HepG2 (cell line): ENCODE measurements around the gene MYO7B. TPM values are rescaled to one million over a fixed set of nuclear protein-coding genes. Genes with fewer than 3 reads are reported as not detected.

Source experiments
- ATAC-seq: fragments of 200-7000 bp; cut with Tn5 transposase; 3 replicates; pipeline ENCODE4 v1.9.1; 2020; ENCODE audit warnings: mild to moderate bottlenecking, moderate library complexity
- BruUV-seq: library from RNA; stranded (reverse); fragments of 400-500 nt; replicated peaks from 2 replicates; lab custom pipeline; 2021; lab: Mats Ljungman, UMichigan
- CTCF ChIA-PET: fragments of 300-600 bp; formaldehyde crosslinking; extraction: SDS; loops from one replicate; lab custom pipeline; 2021; ENCODE audit warnings: low total read pairs, inconsistent platforms, low intra/inter-chr PET ratio; lab: Yijun Ruan, JAX
- POLR2A ChIA-PET: fragments of 350-600 bp; sonication (Branson Sonifier 250); formaldehyde crosslinking; loops from one replicate; lab custom pipeline; 2020; ENCODE audit warnings: antibody characterized with exemption, inconsistent platforms; lab: Yijun Ruan, JAX
- DNase-seq: peaks from one replicate; pipeline ENCODE4 v3.0.0-alpha.2; 2015; ENCODE audit warnings: low spot score
- FAIRE-seq: peaks from 3 replicates; lab custom pipeline; 2011; peaks lifted over from hg19 to GRCh38; lab: Jason Lieb, UNC
- H2AFZ ChIP-seq: one replicate; pipeline ENCODE4 v1.6.1; 2011; ENCODE audit warnings: low read length, inconsistent platforms
- H3K27ac ChIP-seq: fragments of 300-600 bp; 3 replicates; pipeline ENCODE4 v1.8.0; 2011; ENCODE audit warnings: mixed run types, mild to moderate bottlenecking, mixed read lengths, low read length, inconsistent platforms; ENCODE audit not compliant: insufficient read depth; ENCODE audit errors: extremely low read length
- H3K27me3 ChIP-seq, 2 experiments: fragments of 200-600 bp in 1 of 2; 2 replicates in 1 of 2; 3 replicates in 1 of 2; pipeline versions ENCODE4 v1.6.0 to v1.8.0; 2011; ENCODE audit warnings: low read length in 2 of 2, mild to moderate bottlenecking in 2 of 2, moderate library complexity in 2 of 2, inconsistent platforms in 1 of 2; ENCODE audit not compliant: insufficient read depth in 2 of 2, control insufficient read depth in 1 of 2
- H3K36me3 ChIP-seq, 2 experiments: fragments of 200-600 bp in 1 of 2; replicated peaks in 1 of 2; 2 replicates in 1 of 2; 3 replicates in 1 of 2; pipeline versions ENCODE4 v1.5.1 to v1.8.0; 2011; ENCODE audit warnings: low read length in 2 of 2, inconsistent platforms in 1 of 2; ENCODE audit not compliant: insufficient read depth in 2 of 2, control insufficient read depth in 1 of 2
- H3K4me1 ChIP-seq: 2 replicates; pipeline ENCODE4 v1.5.1; 2012; ENCODE audit warnings: low read length, inconsistent platforms; ENCODE audit not compliant: insufficient read depth
- H3K4me2 ChIP-seq: 2 replicates; pipeline ENCODE4 v1.6.0; 2011; ENCODE audit warnings: low read depth, low read length, inconsistent platforms
- H3K4me3 ChIP-seq, 3 experiments: fragments of 200-600 bp in 1 of 3; sonication (generic), shearing (Covaris generic) in 1 of 3; replicated peaks in 1 of 3; 2 replicates each; pipeline ENCODE4 v1.5.1; 2011 to 2016; ENCODE audit warnings: low read length in 3 of 3, inconsistent platforms in 2 of 3, low read depth in 2 of 3, mild to moderate bottlenecking in 2 of 3, control low read depth in 1 of 3, mixed read lengths in 1 of 3; ENCODE audit not compliant: insufficient read depth in 1 of 3
- H3K79me2 ChIP-seq: one replicate; pipeline ENCODE4 v1.6.1; 2011; ENCODE audit warnings: low read length, inconsistent platforms; ENCODE audit not compliant: insufficient read depth
- H3K9ac ChIP-seq: 2 replicates; pipeline ENCODE4 v1.6.0; 2011; ENCODE audit warnings: mild to moderate bottlenecking, low read depth, low read length, inconsistent platforms; ENCODE audit not compliant: insufficient read depth
- H3K9me3 ChIP-seq: 2 replicates; pipeline ENCODE4 v1.5.1; 2012; ENCODE audit warnings: mild to moderate bottlenecking, low read length
- H4K20me1 ChIP-seq: 2 replicates; pipeline ENCODE4 v1.6.0; 2011; ENCODE audit warnings: inconsistent platforms, mild to moderate bottlenecking, low read length, moderate library complexity; ENCODE audit not compliant: insufficient read depth
- ERF ChIP-seq: IDR thresholded peaks from 2 replicates; pipeline ENCODE4 v1.6.1; 2018; ENCODE audit warnings: missing biosample characterization, missing genetic modification reagents
- GMEB1 ChIP-seq: sonication (generic); formaldehyde crosslinking; IDR thresholded peaks from 2 replicates; pipeline ENCODE4 v1.5.1; 2020; ENCODE audit warnings: missing genetic modification reagents, mild to moderate bottlenecking, borderline replicate concordance
- HNRNPLL ChIP-seq: fragments of 200-400 bp; formaldehyde crosslinking; IDR thresholded peaks from 2 replicates; pipeline ENCODE4 v1.6.1; 2017; ENCODE audit warnings: mild to moderate bottlenecking, low read depth, low read length; ENCODE audit not compliant: poor library complexity, severe bottlenecking
- MEIS1 ChIP-seq: sonication (generic); formaldehyde crosslinking; IDR thresholded peaks from 2 replicates; pipeline ENCODE4 v1.9.0; 2021; ENCODE audit warnings: mild to moderate bottlenecking, missing genetic modification reagents, moderate library complexity, borderline replicate concordance
- ZFP41 ChIP-seq: sonication (generic); formaldehyde crosslinking; IDR thresholded peaks from 2 replicates; pipeline ENCODE4 v1.4.0; 2020; ENCODE audit warnings: mild to moderate bottlenecking, missing genetic modification reagents, borderline replicate concordance
- ZNF280D ChIP-seq: sonication (generic); formaldehyde crosslinking; IDR thresholded peaks from 2 replicates; pipeline ENCODE4 v1.5.1; 2020; ENCODE audit warnings: mild to moderate bottlenecking, missing genetic modification reagents
- ZNF350 ChIP-seq: sonication (generic); formaldehyde crosslinking; IDR thresholded peaks from 2 replicates; pipeline ENCODE4 v1.4.0; 2020; ENCODE audit warnings: mild to moderate bottlenecking, low read depth, missing genetic modification reagents, borderline replicate concordance
- ZNF775 ChIP-seq: sonication (generic); formaldehyde crosslinking; IDR thresholded peaks from 2 replicates; pipeline ENCODE4 v1.4.0; 2020; ENCODE audit warnings: missing genetic modification reagents, mild to moderate bottlenecking, moderate library complexity, borderline replicate concordance
- WGBS: methylation state at CpG from one replicate; pipeline ENCODE4 v1.1.6; 2017; ENCODE audit warnings: low lambda C conversion rate; 5-methylcytosine and 5-hydroxymethylcytosine counted together
- in situ Hi-C: cut with HindIII; loops from 2 replicates; pipeline ENCODE4 v1.10.0; 2017; ENCODE audit warnings: low pct_unique_long_range_greater_than_20kb; ENCODE audit not compliant: extremely low pct_ligation_motif_present
- intact Hi-C: fragments of 100-400 bp; cut with micrococcal nuclease; formaldehyde crosslinking; loops from one replicate; pipeline ENCODE4 v1.10.0; 2022; ENCODE audit not compliant: unreplicated experiment
- polyA plus RNA-seq, 8 experiments: library from polyadenylated mRNA; depleted of rRNA in 3 of 8; stranded (reverse) in 7 of 8; unstranded in 1 of 8; fragments of >200 nt; fragmentation: Illumina TruSeq in 4 of 8; extraction: Trizol in 4 of 8; gene quantifications; 2 replicates each; pipeline versions ENCODE4 v1.2.1 to v1.2.3, GENCODE V29; 2011 to 2016; ENCODE audit warnings: low read depth in 4 of 8, missing spikeins in 1 of 8, mixed read lengths in 1 of 8; ENCODE audit not compliant: insufficient read depth in 1 of 8
- total RNA-seq, 5 experiments: library from RNA; depleted of rRNA; stranded (reverse); fragments of >200 nt; fragmentation: Illumina TruSeq; extraction: Trizol; gene quantifications; 2 replicates each; pipeline ENCODE4 v1.2.3, GENCODE V29; 2016; ENCODE audit warnings: low read depth in 1 of 5

The MYO7B gene
- total and polyA plus RNA-seq, 2 of the 13 experiments (the other 11 are each of a cell fraction or from before 2014, with no cell fraction given) = not detected

- in situ Hi-C loops = no loop called here
- TF ChIP-seq HNRNPLL = peak; percentile 19
- no peak for TF ChIP-seq ZFP41 (CRISPR knock-in tag)
- intact Hi-C loops = no loop called here
- WGBS = 17% methylated on average over 14 of the region's 25 CpGs
- Histone ChIP-seq H3K4me2 (no peak overlapping the region), H3K4me3 (no peak overlapping the region), H2AFZ (no peak overlapping the region), H3K27ac (no peak overlapping the region), H3K27me3 (peaks cover 30 to 95% of the 10 kb centered on the region in 2 experiments), H3K9me3 (no peaks in the 10 kb centered on the region), H3K9ac (no peak overlapping the region), H3K4me1 (peaks cover 2% of the 10 kb centered on the region; the same call in 1 of the 2 replicates), H3K36me3 (no peaks in the 10 kb centered on the region), H3K79me2 (no peaks in the 10 kb centered on the region), H4K20me1 (no peaks in the 10 kb centered on the region)
- BruUV-seq = no TSS peak
- DNase-seq (no peak), FAIRE-seq (no peak), ATAC-seq (no peak)
- ChIA-PET POLR2A (no interaction called here), CTCF (no interaction called here)
Observed at GRCh38 chr2:127630864-127631540, 95.5 kb downstream of the MYO7B start.

GRCh38 chr2:127631541-127631996 lies 96.1 kb downstream of the MYO7B start:
- DNase-seq = no peak
- no peaks in the 10 kb centered on the region for H3K79me2 ChIP-seq
- no peaks in the 10 kb centered on the region for H3K9me3 ChIP-seq
- no peak for ATAC-seq
- BruUV-seq = no TSS peak
- POLR2A ChIA-PET = no interaction called here
- peaks cover 33 to 96% of the 10 kb centered on the region in 2 experiments for H3K27me3 ChIP-seq
- no peak overlapping the region for H3K27ac ChIP-seq
- in situ Hi-C loops (no loop called here), intact Hi-C loops (no loop called here)
- no peaks in the 10 kb centered on the region for H4K20me1 ChIP-seq
- no peak overlapping the region for H3K4me2 ChIP-seq
- no peak for FAIRE-seq
- CTCF ChIA-PET = no interaction called here
- H3K9ac ChIP-seq = no peak overlapping the region
- peaks cover 8% of the 10 kb centered on the region; the same call in 1 of the 2 replicates for H3K4me1 ChIP-seq
- H3K4me3 ChIP-seq = no peak overlapping the region
- H2AFZ ChIP-seq = no peak overlapping the region
- H3K36me3 ChIP-seq = no peaks in the 10 kb centered on the region
- WGBS = no CpG with 5 or more reads among the region's 16 CpGs
- TF ChIP-seq ERF (no peak), ZNF775 (CRISPR knock-in tag) (no peak), MEIS1 (CRISPR knock-in tag) (no peak), ZNF280D (CRISPR knock-in tag) (no peak), ZNF350 (no peak), GMEB1 (no peak)
